Left forelimb (tissue), 1 donor: ENCODE results near the gene CNTFR.
A peak's percentile ranks its signal among the peaks of the same experiment; 100 is the strongest.

Experiments
- DNase-seq: peaks from one replicate; pipeline ENCODE4 v3.0.0-alpha.2; 2018; ENCODE audit warnings: low spot score

The CNTFR gene

GRCh38 chr9:34507556-34507955, 82.0 kb downstream of the CNTFR start:
- no peak for DNase-seq

DNA sequence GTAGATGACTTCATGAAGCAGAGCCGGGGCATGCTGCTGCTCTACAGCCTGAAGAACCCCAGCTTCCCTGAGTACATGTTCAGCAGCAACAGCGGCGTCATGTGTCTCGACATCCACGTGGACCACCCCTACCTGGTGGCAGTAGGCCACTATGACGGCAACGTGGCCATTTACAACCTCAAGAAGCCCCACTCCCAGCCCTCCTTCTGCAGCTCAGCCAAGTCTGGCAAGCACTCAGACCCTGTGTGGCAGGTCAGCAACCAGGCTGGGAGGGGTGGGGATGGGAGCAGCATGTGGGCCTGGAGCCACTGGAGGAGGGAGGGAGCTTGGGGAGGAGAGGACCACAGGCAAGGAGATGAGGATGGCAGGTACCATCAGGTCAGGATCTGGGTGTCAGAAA, 82.9 kb downstream of the CNTFR start:
- DNase-seq: no peak

- no peak for DNase-seq
Measured at GRCh38 chr9:34505370-34506120, 84.0 kb downstream of the CNTFR start.

DNA sequence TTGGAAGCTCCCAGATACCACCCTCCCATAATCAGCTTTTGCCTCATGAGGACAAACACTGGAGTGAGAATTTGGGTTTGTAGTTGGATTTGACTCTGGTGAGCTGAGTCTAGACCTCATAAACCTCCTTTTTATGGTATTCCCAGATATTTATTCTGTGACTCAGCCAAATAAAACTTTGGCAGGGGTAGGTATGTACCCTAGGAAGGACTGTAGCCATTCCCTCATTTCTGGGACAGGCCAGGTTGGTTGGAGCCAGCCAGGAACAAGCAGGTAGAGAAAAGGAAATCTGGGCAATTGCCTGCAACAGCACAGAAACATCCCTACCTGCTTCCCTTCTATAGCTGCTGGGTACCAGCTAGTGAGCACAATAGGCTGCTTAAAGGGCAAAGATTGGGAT, 86.1 kb downstream of the CNTFR start:
- no peak for DNase-seq

- DNase-seq: no peak
Measured at GRCh38 chr9:34502891-34503290, 86.6 kb downstream of the CNTFR start.

DNA sequence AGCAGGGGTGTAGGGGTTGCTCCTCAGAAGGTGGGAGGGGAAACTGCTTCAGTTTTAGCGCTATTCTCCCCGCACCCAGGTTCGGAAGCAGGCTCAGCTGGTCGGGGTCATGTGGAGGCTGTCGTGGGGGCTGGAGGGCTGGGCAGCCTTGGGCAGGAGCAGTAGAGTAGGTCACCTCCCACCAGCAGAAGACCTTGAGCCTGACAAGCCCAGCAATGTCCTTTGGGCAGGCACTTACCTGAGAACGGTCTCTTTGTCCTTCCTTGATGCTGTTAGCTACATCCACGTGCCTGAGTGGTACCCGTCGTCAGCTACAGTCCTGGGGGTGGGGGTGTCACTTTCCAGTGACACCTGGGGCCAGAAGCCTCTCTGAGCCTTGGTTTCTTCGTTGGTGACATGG, 87.1 kb downstream of the CNTFR start:
- no peak for DNase-seq

- DNase-seq: peak; percentile 81
Measured at GRCh38 chr9:34501889-34502425, 87.6 kb downstream of the CNTFR start.
